Mucosa of stomach (tissue), 1 donor: ENCODE measurements around the gene NSL1.
A peak's percentile ranks its signal among the peaks of the same experiment; 100 is the strongest.
"Not testable (repeated sequence)": the region's sequence is repeated elsewhere in the genome, so short reads cannot be mapped to it uniquely, and the experiment has no call there.

ENCODE experiments used
- H3K27me3 ChIP-seq: one replicate; pipeline ENCODE4 v1.7.0; 2013; ENCODE audit warnings: mild to moderate bottlenecking, low read length; ENCODE audit not compliant: control insufficient read depth, insufficient read depth
- H3K36me3 ChIP-seq: one replicate; pipeline ENCODE4 v1.7.0; 2013; ENCODE audit warnings: low read length; ENCODE audit not compliant: control insufficient read depth, insufficient read depth
- H3K4me1 ChIP-seq: one replicate; pipeline ENCODE4 v1.7.0; 2013; ENCODE audit warnings: mild to moderate bottlenecking, low read length; ENCODE audit not compliant: control insufficient read depth, insufficient read depth
- H3K4me3 ChIP-seq: one replicate; pipeline ENCODE4 v1.7.0; 2013; ENCODE audit warnings: low read length
- H3K9ac ChIP-seq: one replicate; pipeline ENCODE4 v1.7.0; 2013; ENCODE audit warnings: mild to moderate bottlenecking, low read length, moderate library complexity
- H3K9me3 ChIP-seq: one replicate; pipeline ENCODE4 v1.7.0; 2013; ENCODE audit warnings: mild to moderate bottlenecking, low read length, moderate library complexity; ENCODE audit not compliant: control insufficient read depth
- donor health status: Pancreatic carcinoma.

Gene NSL1, protein sequence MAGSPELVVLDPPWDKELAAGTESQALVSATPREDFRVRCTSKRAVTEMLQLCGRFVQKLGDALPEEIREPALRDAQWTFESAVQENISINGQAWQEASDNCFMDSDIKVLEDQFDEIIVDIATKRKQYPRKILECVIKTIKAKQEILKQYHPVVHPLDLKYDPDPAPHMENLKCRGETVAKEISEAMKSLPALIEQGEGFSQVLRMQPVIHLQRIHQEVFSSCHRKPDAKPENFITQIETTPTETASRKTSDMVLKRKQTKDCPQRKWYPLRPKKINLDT

DNA sequence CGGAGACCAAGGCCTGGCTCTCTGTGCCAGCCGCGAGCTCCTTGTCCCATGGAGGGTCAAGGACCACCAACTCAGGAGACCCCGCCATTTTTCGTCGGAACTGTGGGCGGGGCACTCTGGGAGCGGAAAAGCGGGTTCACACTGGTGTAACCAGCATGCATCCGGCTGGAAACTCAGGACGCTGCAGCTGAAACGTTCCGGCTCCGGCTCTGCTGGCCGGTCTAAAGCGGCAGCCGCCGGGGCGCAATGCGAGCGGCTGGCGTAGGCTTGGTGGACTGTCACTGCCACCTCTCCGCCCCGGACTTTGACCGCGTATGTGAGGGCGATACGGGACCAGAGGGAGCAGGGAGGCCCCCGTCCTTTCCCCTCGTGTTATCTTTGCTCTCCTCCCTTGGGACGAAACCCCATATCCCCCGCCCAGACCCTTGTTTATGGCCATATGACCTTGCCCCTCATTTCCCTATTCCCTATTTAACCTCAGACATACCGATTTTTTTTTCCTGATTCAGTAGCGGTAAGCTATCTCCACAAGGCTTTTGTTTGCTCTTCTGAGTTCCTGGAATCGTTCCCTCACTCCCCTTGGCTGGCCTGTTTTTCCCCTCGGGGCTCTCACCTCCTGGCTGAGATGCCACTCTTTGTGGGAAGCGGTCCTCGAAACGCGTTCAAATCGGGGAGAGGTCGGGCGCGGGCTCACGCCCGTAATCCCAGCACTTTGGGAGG lies at the start of gene NSL1, which contains the start of gene TATDN3:
Gene NSL1, minus strand, starts transcription at position 102 of the 720 bp plus-strand sequence. Its CDS starts 14 bp downstream, at position 88.
Gene TATDN3, plus strand, starts transcription at position 219 of the 720 bp plus-strand sequence. Its CDS starts 28 bp downstream, at position 247.
- H3K4me1 ChIP-seq = peaks cover 11% of the 10 kb centered on the region
- no peaks in the 10 kb centered on the region for H3K9me3 ChIP-seq
- H3K36me3 ChIP-seq = no peaks in the 10 kb centered on the region
- peak within 1 kb of the TSS; percentile 95 for H3K9ac ChIP-seq
- no peaks in the 10 kb centered on the region for H3K27me3 ChIP-seq
- peak within 1 kb of the TSS; percentile 83 for H3K4me3 ChIP-seq

DNA sequence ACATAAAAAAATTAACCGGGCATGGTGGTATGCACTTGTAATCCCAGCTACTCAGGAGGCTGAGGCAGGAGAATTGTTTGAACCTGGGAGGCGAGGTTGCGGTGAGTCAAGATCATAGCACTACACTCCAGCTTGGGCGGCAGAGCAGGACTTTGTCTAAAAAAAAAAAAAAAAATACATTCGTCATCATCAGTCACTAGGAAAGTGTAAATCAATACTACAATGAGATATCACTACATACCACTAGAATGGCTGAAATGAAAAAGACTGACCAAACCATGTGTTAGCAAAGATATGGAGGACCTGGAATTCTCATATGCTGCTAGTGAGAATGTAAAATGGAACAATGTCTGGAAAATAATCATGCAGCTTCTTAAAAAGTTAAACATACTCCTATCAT lies 46.6 kb upstream of the NSL1 start:
- Histone ChIP-seq H3K4me1 (no peaks in the 10 kb centered on the region), H3K4me3 (no peak overlapping the region), H3K9me3 (no peaks in the 10 kb centered on the region), H3K36me3 (no peaks in the 10 kb centered on the region), H3K27me3 (no peaks in the 10 kb centered on the region), H3K9ac (no peak overlapping the region)

- not testable (repeated sequence) for H3K4me3 ChIP-seq, H3K27me3 ChIP-seq, H3K9ac ChIP-seq, H3K9me3 ChIP-seq, H3K4me1 ChIP-seq, H3K36me3 ChIP-seq
Measured at GRCh38 chr1:212833211-212834207, 41.9 kb upstream of the NSL1 start.

DNA sequence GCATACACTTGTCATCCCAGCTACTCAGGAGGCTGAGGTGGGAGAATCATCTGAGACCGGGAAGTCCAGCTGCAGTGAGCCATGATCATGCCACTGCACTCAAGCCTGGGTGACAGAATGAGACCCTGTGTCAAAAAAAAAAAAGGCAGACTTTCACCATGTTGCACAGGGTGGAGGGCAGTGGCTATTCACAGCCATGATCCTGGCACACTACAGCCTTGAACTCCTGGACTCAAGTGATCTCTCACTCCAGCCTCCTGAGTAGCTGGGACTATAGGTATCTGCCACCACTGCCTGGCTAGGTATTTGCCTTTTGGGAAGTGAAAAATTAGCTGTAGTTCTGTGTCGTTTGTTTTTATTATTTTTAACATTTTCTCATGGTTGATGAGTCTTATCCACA lies 36.8 kb upstream of the NSL1 start:
- Histone ChIP-seq H3K27me3 (no peaks in the 10 kb centered on the region), H3K4me3 (no peak overlapping the region), H3K9ac (no peak overlapping the region), H3K4me1 (peaks cover 4% of the 10 kb centered on the region), H3K9me3 (peaks cover 6% of the 10 kb centered on the region), H3K36me3 (no peaks in the 10 kb centered on the region)

DNA sequence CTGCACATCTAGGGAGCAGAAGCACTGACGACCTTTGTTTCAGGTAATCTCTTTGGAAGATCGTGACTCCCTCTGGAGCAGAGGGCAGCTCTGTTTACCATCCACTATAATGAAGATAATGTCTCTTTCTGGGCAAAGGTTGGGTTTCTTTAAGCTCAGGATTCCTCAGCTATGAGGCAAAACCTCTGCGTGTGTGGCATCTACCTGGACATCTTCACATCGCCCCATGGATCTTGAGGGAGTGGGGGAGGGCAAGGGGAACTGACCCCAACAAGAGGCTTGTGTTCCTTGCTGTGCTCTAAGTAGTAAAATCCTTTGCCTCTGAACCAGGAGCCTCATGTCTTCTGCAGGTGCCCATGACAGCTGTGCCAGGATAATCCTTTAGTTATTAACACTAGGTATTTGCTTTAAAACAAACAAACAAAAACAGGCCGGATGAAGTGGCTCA lies 36.3 kb upstream of the NSL1 start:
- Histone ChIP-seq H3K9ac (no peak overlapping the region), H3K36me3 (no peaks in the 10 kb centered on the region), H3K27me3 (no peaks in the 10 kb centered on the region)

DNA sequence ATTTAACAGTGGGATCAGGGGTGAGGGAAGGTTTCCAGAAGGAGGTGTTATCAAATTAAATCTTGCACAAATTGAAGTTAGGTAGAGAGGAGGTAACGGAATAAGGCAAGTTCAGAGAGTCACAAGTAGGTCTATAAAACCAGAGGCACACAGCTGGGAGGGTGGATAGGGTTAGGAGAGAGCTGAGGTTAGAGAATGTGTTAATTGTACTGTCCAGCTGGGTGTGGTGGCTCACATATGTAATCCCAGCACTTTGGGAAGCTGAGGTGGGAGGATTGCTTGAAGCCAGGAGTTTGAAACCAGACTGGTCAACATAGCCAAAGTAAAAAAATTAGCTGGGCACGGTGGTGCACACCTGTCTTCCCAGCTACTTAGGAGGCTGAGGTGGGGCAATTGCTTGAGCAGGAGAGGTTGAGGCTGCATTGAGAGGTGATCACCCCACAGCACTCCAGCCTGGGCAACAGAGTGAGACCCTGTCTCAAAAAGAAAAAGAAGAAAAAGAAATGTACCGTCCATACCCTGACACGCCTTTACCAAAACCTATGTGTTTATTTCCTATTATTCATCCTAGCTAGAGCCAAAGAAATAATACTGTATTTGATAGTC lies 35.7 kb upstream of the NSL1 start:
- H3K9ac ChIP-seq = no peak overlapping the region
- peaks cover 4% of the 10 kb centered on the region for H3K4me1 ChIP-seq
- peaks cover 6% of the 10 kb centered on the region for H3K9me3 ChIP-seq
- H3K4me3 ChIP-seq = no peak overlapping the region
- H3K36me3 ChIP-seq = no peaks in the 10 kb centered on the region
- H3K27me3 ChIP-seq = no peaks in the 10 kb centered on the region

More for the DNA sequence above, 36.3 kb upstream of the NSL1 start:
- Histone ChIP-seq H3K9me3 (peaks cover 6% of the 10 kb centered on the region), H3K4me3 (no peak overlapping the region), H3K4me1 (peaks cover 4% of the 10 kb centered on the region)

DNA sequence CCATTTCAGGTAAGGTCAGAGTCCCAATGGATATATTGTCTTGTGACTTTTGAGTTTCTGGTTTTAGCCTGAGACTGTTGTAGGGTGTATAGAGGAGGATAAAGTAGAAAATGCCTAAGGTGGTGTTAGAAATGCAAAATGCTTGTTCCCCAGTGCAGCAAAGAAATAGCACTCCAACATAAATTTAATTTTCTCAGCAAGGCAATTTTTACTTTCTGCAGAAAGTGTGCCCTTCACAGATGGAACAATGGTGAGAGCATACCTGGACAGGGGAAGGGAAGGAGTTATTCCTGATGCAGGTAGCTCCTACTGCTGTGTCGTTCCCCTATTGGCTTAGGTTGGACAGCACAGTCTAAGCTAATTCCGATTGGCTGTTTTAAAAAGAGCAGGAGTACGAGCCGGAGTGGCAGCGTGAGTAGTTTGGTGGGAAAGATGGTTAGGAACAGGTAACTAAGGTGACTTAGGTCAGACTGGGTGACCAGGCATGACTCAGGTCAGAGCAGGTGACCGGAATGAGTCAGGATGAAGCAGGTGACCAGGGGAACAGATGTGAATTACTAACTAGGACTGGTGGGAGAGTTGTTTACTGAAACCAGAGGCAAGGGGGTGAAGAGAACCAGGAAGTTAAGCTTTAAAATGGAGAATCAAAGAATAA lies 34.3 kb upstream of the NSL1 start:
- peaks cover 4% of the 10 kb centered on the region for H3K4me1 ChIP-seq

GRCh38 chr1:212824201-212824600 lies 32.6 kb upstream of the NSL1 start:
- peaks cover 4% of the 10 kb centered on the region for H3K4me1 ChIP-seq
- no peaks in the 10 kb centered on the region for H3K36me3 ChIP-seq
- peaks cover 6% of the 10 kb centered on the region for H3K9me3 ChIP-seq
- no peak overlapping the region for H3K4me3 ChIP-seq
- H3K27me3 ChIP-seq = no peaks in the 10 kb centered on the region
- no peak overlapping the region for H3K9ac ChIP-seq

More for the DNA sequence above, 34.3 kb upstream of the NSL1 start:
- no peak overlapping the region for H3K4me3 ChIP-seq
- no peaks in the 10 kb centered on the region for H3K36me3 ChIP-seq
- no peaks in the 10 kb centered on the region for H3K27me3 ChIP-seq
- H3K9ac ChIP-seq = no peak overlapping the region
- H3K9me3 ChIP-seq = peaks cover 6% of the 10 kb centered on the region

GRCh38 chr1:212822956-212823355 lies 31.4 kb upstream of the NSL1 start:
- Histone ChIP-seq H3K9ac (no peak overlapping the region), H3K27me3 (no peaks in the 10 kb centered on the region), H3K4me3 (no peak overlapping the region), H3K36me3 (no peaks in the 10 kb centered on the region), H3K4me1 (peaks cover 4% of the 10 kb centered on the region), H3K9me3 (peaks cover 6% of the 10 kb centered on the region)

GRCh38 chr1:212820969-212821368 lies 29.4 kb upstream of the NSL1 start:
- Histone ChIP-seq H3K4me3 (no peak overlapping the region), H3K36me3 (no peaks in the 10 kb centered on the region), H3K27me3 (no peaks in the 10 kb centered on the region), H3K9ac (no peak overlapping the region), H3K9me3 (peaks cover 2% of the 10 kb centered on the region), H3K4me1 (peaks cover 9% of the 10 kb centered on the region)

- Histone ChIP-seq H3K9ac (no peak overlapping the region), H3K4me3 (no peak overlapping the region), H3K36me3 (no peaks in the 10 kb centered on the region)
Measured at GRCh38 chr1:212819726-212820125, 28.1 kb upstream of the NSL1 start.

More at GRCh38 chr1:212819726-212820125, 28.1 kb upstream of the NSL1 start:
- Histone ChIP-seq H3K27me3 (no peaks in the 10 kb centered on the region), H3K9me3 (no peaks in the 10 kb centered on the region), H3K4me1 (peaks cover 14% of the 10 kb centered on the region)
